Right kidney (tissue), 9 donors: Measurements from ENCODE around the gene RIGI.
A peak's percentile ranks its signal among the peaks of the same experiment; 100 is the strongest.
"Not testable (repeated sequence)": the region's sequence is repeated elsewhere in the genome, so short reads cannot be mapped to it uniquely, and the experiment has no call there.

Experiments used
- DNase-seq: peaks from one replicate; pipeline ENCODE4 v3.0.0-alpha.2; 2016
- long read RNA-seq, 8 donors: transcript quantifications; one replicate each; lab custom pipeline, GENCODE V29; 2026

The RIGI gene
- long read RNA-seq, donor 1, full-length matches to known transcripts = 1 of 1 reads
- long read RNA-seq, donor 1, partial matches to known transcripts = 0 of 1 reads
- long read RNA-seq, donor 1, other reads (novel, unspliced or antisense) = 0 of 1 reads
- long read RNA-seq, donor 2 = 0 reads
- long read RNA-seq, donor 3 = 0 reads
- long read RNA-seq, donor 4 = 0 reads
- long read RNA-seq, donor 5 = 0 reads
- long read RNA-seq, donor 6, partial matches to known transcripts = 5 of 5 reads
- long read RNA-seq, donor 6, other reads (novel, unspliced or antisense) = 0 of 5 reads
- long read RNA-seq, donor 7 = 0 reads
- long read RNA-seq, donor 8, partial matches to known transcripts = 8 of 8 reads
- long read RNA-seq, donor 8, other reads (novel, unspliced or antisense) = 0 of 8 reads

DNA sequence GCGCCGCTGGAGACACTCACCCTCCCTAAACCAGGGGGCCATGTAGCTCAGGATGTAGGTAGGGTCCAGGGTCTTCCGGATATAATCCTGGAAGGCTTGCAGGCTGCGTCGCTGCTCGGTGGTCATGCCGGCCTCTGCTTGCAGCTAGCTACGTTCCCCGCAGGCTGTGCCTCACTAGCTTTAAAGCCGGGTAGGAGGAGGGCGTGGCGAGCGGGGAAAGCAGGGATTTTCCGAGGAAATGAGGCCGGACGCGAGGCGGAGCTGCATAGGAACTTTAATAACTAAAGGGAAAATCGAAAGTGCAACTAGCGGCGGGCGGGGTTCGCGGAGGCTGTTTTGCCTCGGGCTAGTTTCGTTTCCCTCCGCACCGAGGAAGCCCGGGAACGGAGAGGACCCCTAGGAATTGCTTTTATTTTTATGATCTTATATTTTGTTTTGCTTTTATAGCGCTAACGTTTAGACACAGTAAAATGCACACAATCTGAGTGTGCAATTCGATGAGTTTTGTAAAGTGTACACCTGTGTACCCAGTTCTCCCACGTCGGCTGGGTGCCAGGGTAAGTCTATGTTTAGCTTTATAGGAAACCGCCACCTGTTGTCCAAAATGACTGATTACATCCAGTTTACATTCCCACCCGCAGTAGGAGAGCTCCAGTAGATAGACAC lies at the start of gene RIGI:
TSS of gene RIGI (minus strand) at position 156 of the 666 bp plus-strand sequence. CDS start at position 126, 30 bp downstream.
- DNase-seq = peak; percentile 92

DNA sequence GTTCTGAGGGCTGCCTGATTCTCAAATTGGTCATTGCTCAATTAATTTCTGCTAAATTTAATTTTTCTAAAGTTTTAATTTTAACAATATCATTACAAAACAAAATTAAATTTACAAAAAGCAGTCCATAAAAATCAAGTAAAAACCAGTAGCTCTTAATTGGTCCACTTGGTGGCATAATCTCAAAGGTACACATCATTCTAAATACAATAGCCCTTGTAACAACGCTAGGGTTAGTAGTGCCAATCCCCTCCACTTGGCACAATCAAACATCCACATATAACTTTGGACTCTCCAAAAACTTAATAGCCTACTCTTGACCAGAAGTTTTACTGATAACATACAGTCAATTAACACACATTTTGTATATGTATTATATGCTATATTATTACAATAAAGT lies 48.9 kb upstream of the RIGI start:
- no peak for DNase-seq

DNA sequence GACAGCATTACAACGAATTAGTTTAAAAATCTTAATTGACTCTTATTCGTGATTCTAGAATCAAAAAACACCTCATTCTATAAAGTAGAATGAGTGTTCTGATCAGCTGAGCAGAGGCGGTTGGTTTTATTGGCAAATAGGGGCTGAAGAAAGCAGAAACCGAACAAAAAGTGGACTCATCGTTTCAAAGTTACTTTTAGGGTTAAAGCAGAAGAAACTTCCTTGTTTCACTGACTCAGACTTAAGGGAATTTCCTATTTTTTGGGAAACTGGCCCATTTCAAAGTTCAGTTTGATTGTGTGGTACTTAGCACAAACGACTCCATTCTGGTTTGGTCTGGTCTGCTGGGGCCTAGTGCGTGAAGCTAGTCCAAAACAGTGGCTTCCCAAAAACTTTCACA lies 47.8 kb upstream of the RIGI start:
- no peak for DNase-seq

DNA sequence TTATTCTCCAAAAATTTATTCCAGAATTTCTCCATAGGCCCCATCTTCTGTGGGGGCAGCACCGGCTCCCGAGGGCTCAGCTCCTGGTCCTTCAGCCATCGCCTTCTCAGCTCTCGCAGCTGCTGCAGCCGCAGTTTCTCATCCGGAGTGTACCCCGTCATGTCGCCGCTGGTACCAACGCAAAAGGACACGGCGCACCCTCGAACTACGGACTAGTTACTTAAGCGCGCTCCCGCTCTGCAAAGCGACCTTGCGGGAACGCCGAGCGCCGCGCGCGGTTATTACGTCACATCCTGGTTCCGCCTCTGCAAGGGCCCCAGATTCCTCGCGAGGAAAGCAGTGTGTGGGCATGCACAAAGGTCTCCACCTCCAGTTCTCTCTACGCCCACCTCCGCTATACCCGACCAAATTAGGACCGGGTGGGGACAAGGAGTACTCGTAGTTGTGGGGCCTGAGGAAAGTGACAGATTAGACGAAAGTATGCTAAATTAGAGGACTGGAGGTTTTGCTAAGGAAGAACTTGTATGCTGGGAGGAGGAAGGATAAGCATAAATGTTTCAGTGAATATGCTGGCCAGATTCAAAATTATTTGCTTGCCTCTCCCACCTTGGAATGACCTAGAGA lies 47.0 kb upstream of the RIGI start, which contains the start of gene NDUFB6:
TSS of gene NDUFB6 (minus strand) at position 260 of the 624 bp plus-strand sequence. CDS start at position 161, 99 bp downstream.
- peak; percentile 88 for DNase-seq

GRCh38 chr9:32571969-32572899 lies 46.2 kb upstream of the RIGI start:
- no peak for DNase-seq

DNA sequence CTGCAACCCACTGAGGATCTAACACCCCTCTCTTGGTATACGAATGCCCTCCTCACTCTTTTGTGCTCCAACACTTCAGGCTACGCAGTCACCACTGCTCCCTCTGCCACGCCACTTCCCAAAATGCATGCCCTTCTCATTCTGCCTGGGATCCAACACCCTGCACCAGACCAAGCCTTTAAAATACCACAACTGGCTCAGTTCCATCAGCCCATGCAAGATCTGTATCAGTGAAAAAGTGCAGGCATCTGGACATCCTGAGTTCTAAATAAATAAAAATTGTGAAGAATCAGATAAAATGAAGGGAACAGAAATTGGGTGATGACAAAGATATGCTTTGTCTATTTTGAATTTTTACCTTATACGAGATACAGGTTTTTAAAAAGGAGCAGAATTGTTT lies 44.3 kb upstream of the RIGI start:
- DNase-seq = no peak

DNA sequence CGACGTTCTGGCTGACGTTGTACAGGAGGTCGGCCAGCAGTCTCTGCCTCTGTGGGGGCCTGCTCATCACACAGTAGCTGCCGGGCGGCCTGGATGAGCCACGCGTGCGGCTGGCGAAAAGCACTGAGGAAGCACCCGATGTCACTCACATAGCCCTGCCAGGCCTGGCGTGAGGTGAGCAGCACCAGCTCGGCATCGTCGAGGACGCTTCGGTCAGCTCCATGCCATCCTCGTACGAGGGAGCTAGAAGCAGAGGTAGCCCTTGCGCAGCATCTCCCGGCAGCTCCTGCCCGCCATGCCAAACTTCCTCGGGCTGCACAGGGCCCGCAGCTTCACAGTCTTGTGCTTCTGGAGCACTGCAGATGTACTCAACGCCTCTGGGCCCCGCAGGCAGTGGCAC lies 40.8 kb upstream of the RIGI start:
- no peak for DNase-seq

- no peak for DNase-seq
These were observed 40.0 kb upstream of the RIGI start for GRCh38 chr9:32565967-32566366.

DNA sequence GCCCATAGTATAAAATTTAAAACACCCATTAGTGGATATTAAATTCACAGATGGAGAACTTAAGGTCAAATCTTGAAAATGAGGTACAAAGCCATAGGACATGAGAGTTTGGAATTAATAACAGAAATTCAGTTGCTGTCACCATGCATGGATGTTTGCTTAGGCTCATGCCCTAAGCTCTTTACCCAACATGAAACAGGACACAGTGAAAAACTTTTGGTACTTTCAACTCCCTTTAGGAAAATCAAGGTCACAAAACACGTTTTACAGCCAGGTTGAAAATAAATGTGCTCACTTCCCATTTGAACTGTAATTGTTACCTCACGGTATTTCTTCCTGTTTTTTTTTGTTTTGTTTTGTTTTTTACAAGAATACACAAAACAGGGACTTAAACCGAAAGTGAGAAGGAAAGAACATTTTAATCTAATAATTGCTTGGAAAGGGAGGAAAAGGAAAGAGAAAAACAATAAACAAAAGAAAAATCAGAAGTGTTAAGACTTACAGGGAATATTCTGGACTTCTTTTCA lies 32.5 kb upstream of the RIGI start:
- DNase-seq = no peak

DNA sequence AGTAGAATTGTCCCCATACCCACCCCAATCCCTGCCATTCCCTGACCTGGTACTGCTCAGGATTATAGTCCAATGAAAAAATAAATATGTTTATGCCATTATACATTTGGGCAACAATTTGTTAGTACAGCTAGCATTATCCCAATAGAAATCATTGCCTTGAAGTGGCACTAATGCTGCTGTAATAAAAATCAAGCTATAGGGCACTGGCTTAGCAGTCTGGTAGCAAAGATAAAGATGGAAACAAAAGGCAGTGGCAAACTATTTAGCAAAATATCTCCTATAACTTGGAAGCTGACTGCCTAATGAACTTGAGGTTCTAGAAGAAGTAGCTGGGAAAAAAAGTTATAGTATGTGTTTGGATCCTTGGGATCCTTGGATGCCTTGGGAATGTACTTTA lies 28.6 kb upstream of the RIGI start:
- no peak for DNase-seq

GRCh38 chr9:32554107-32554506 lies 28.1 kb upstream of the RIGI start:
- DNase-seq = no peak

GRCh38 chr9:32552172-32552872 lies 26.3 kb upstream of the RIGI start, which contains the start of the genes SMIM27 and TOPORS:
Gene SMIM27 (plus strand): TSS chr9:32552327. CDS start chr9:32552435, 108 bp downstream.
Gene TOPORS (minus strand): TSS chr9:32552586. CDS start chr9:32552436, 150 bp downstream.
- peak; percentile 99 for DNase-seq

DNA sequence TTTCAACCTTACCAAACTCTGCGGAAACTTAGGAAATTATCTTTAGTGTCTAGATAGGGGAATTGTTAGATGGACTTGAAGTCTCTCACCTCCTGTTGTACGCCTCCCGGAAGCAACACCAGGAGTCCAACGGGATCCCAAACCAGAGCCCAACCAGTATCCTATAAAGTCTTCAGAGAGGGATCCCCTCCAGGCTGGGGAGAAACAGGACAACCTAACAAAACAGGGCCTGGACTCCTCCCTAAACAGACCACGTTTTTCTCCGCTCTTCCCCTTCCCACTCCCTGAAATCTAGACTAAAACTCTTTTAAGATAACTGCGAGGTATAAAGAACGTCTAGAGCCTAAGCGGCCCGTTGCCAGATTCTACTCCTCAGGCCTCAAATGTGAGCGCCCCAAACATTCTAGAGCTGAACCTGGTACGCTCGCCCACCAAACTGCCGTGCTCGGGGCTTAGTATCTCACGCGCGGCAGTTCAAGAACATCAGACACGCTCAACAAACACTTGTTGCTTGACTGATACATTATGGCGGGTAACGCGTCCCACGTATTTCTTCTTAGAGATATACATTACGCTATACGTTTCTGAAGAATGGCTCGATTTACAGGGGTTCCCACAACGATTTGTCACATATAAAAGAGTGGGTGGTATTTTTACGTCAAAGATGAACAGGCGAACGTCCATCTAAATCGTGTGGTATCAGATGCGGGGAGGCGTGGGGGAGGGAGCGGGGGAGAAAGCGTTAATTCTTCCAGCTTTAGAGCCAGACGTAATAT lies 25.5 kb upstream of the RIGI start:
- DNase-seq = no peak

DNA sequence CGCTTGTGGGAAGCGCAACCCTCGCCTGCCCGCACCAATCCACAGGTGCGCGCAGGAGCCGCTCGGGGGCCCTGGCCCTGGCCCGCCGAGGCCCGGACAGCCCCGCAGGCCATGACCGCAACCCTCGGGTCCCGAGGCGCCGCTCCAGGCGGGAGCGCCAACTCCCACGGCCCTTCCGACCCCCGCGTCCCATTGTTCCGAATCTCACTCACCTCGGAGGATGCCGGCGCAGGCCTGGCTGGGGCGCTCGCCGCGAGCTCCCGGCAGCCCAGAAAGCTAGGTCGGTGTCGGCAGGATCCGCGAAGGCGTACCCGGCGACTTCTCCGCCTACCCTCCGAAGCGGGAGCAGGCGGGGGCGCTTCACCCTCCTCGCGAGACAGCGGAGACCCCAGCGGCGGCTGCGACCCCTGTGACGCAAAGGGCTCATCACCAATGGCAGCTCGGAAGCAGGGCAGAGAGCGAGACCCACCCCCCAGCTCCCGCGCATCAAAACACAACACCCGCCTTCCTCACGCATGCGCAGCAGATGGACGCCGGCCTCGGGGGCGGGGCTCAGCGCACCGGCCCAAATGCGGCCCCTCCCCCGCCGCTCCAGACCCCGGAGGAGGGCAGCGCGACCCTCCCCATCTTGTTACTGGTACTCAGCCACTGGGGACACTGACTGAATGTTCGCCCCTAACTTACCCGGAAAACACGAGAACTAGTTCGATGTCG lies 24.7 kb upstream of the RIGI start:
- peak; percentile 97 for DNase-seq

- DNase-seq = no peak
These were observed 24.2 kb upstream of the RIGI start for GRCh38 chr9:32550150-32550561.

- DNase-seq = not testable (repeated sequence)
These were observed 22.2 kb upstream of the RIGI start for GRCh38 chr9:32548213-32548612.

- DNase-seq = no peak
These were observed 19.9 kb upstream of the RIGI start for GRCh38 chr9:32545884-32546283.

DNA sequence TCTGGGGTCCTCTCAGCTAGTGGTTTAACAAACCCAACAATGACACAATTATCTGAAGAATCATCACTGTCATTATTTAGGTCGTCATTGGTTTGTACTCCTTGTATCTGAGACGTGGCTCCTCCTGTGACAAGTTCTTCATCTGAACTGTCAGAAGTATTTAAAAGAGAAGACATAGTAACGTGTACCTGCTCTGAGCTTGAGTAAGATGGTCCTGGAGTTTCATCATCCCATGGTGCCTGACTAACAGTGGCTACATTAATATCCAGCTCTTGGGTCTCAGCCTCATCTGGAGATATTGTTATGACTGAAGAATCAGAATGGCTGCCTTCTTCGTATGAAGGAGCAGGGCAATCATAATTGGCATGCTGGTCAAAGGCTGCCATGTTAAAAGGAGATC lies 17.1 kb upstream of the RIGI start:
- DNase-seq = no peak

- DNase-seq = no peak
These were observed 7.8 kb upstream of the RIGI start for GRCh38 chr9:32533816-32534215.
